Fibroblast of lung (primary cell): ENCODE data around the gene PRELID1.
A peak's percentile ranks its signal among the peaks of the same experiment; 100 is the strongest.

Source experiments
- EZH2 ChIP-seq: IDR thresholded peaks from 2 replicates; pipeline ENCODE4 v1.5.1; 2012; ENCODE audit warnings: low read length, control low read depth, mild to moderate bottlenecking; ENCODE audit errors: missing control alignments
- TF ChIP-seq, protein P1 (sequence below), 2 donors: IDR thresholded peaks in 1 of 2; conservative IDR thresholded peaks in 1 of 2; 1 replicate in 1 of 2; 2 replicates in 1 of 2; pipeline ENCODE4 v1.5.1; 2011 to 2012; ENCODE audit warnings: low read length in 2 of 2, control low read depth in 1 of 2, inconsistent platforms in 1 of 2, low read depth in 1 of 2, mild to moderate bottlenecking in 1 of 2

DNA sequence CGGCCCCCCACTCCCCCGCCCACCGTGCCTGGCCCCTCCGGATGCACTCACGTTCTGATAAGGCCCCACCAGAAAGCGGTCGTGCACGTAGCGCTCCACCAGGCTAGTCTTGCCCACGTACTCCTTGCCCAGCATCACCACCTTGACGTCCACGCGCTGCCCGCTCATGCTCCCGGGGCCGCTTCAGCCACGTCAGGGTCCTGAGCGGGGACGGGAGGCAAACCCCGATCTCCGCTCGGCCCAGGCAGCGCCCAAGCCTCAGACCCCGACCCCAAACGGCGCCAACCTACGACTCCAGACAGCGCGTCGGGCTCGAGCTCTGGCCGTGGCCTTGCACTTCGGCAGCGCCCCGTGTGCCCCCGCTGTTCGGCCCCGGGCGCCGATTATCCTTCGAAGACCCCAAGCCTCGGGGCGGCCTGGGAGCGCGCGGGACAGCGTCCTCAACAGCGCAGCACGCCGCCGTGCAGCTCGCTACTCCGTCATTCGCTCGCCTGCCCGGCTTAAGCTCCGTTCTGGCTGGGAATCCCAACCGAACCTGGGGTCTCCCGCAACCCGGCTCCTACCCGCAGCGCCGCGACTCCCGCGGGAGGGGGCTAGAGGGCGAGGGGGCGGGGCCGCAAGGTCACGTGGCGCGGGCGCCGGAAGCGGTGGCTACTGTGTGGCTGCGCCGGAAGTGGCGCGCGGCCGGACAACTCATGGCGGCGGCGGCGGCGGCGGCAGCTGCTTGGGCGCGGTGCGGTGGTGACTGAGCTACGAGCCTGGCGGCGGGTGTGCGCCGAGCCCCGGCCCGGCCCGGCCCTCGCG, at the start of gene PRELID1, which contains the start of gene RAB24:
- TF ChIP-seq, protein P1, sequence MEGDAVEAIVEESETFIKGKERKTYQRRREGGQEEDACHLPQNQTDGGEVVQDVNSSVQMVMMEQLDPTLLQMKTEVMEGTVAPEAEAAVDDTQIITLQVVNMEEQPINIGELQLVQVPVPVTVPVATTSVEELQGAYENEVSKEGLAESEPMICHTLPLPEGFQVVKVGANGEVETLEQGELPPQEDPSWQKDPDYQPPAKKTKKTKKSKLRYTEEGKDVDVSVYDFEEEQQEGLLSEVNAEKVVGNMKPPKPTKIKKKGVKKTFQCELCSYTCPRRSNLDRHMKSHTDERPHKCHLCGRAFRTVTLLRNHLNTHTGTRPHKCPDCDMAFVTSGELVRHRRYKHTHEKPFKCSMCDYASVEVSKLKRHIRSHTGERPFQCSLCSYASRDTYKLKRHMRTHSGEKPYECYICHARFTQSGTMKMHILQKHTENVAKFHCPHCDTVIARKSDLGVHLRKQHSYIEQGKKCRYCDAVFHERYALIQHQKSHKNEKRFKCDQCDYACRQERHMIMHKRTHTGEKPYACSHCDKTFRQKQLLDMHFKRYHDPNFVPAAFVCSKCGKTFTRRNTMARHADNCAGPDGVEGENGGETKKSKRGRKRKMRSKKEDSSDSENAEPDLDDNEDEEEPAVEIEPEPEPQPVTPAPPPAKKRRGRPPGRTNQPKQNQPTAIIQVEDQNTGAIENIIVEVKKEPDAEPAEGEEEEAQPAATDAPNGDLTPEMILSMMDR (conservative IDR thresholded peaks at IDR 0.05 in 1 of 2, IDR thresholded peaks at IDR 0.05 in 1 of 2; ENCODE audit: low read depth in 1 of 2, low read length in 2 of 2): peak; percentile 5 to 25
- no peak for TF ChIP-seq EZH2
